ENCODE measurements around the gene DNAJC18. TPM values are rescaled to one million over a fixed set of nuclear protein-coding genes. Genes with fewer than 3 reads are reported as not detected.

Gene DNAJC18
- total and polyA plus RNA-seq, 2 donors (not counting 1 experiment from before 2014, with no cell fraction given), result 2.0 to 13.6 TPM

- Mint-ChIP-seq H3K27me3 (no peaks in the 10 kb centered on the region), H3K27ac (no peak overlapping the region), H3K4me3 (no peak overlapping the region), H3K4me1 (peaks cover 6% of the 10 kb centered on the region), H3K9me3 (ENCODE audit: insufficient read depth) (no peaks in the 10 kb centered on the region)
- no peaks in the 10 kb centered on the region for H3K9me3 ChIP-seq (ENCODE audit: control extremely low read depth in 1 of 3, control insufficient read depth in 2 of 3, insufficient read depth in 1 of 3, low read length in 2 of 3)
- H3K79me2 ChIP-seq (ENCODE audit: control insufficient read depth, insufficient read depth, low read length), result no peaks in the 10 kb centered on the region
- H3K9ac ChIP-seq (ENCODE audit: low read length), result no peak overlapping the region
- DNase-seq, result no peak
- ChIA-PET CTCF (no interaction called here), POLR2A (no interaction called here)
- no peak overlapping the region for H3K4me3 ChIP-seq (ENCODE audit: control extremely low read depth in 1 of 5, extremely low read depth in 1 of 5, insufficient read depth in 1 of 5, low read depth in 2 of 5, low read length in 4 of 5)
- no peak overlapping the region for H3K27ac ChIP-seq (ENCODE audit: low read length in 2 of 2)
- no peaks in the 10 kb centered on the region for H3K36me3 ChIP-seq (replicated peaks in 1 of 2; ENCODE audit: control extremely low read depth in 1 of 2, control insufficient read depth in 1 of 2, extremely low read depth in 1 of 2, insufficient read depth in 2 of 2, low read length in 1 of 2)
- no peak overlapping the region for H2AFZ ChIP-seq (ENCODE audit: insufficient read depth, low read depth, low read length, poor library complexity, severe bottlenecking)
- peaks cover 0 to 7% of the 10 kb centered on the region in 2 donors for H3K4me1 ChIP-seq (ENCODE audit: control insufficient read depth in 2 of 2, insufficient read depth in 2 of 2, low read length in 2 of 2)
- TF ChIP-seq CTCF (IDR thresholded peaks at IDR 0.05) (no peak), EZH2 (IDR thresholded peaks at IDR 0.05; ENCODE audit: borderline replicate concordance, insufficient read depth, low read depth, low read length, poor library complexity, severe bottlenecking) (no peak)
- ATAC-seq (ENCODE audit: low read depth), result no peak
- intact Hi-C loops (cut with micrococcal nuclease), result no loop called here
- 93% methylated on average over 2 of the region's 5 CpGs for WGBS (ENCODE audit: insufficient coverage)
- H3K27me3 ChIP-seq (replicated peaks in 1 of 4; ENCODE audit: control extremely low read depth in 1 of 4, control insufficient read depth in 3 of 4, insufficient read depth in 4 of 4, low read length in 3 of 4), result no peaks in the 10 kb centered on the region
- no peaks in the 10 kb centered on the region for H4K20me1 ChIP-seq (ENCODE audit: control insufficient read depth, insufficient read depth, low read length, poor library complexity, severe bottlenecking)
- H3K4me2 ChIP-seq (replicated peaks; ENCODE audit: low read depth, low read length, poor library complexity, severe bottlenecking), result no peak overlapping the region
Measured at GRCh38 chr5:139461698-139462097, 22.4 kb upstream of the DNAJC18 start.

- H3K27ac ChIP-seq (ENCODE audit: low read length in 2 of 2), result no peak overlapping the region
- no peaks in the 10 kb centered on the region for H3K36me3 ChIP-seq (replicated peaks in 1 of 2; ENCODE audit: control extremely low read depth in 1 of 2, control insufficient read depth in 1 of 2, extremely low read depth in 1 of 2, insufficient read depth in 2 of 2, low read length in 1 of 2)
- POLR2A ChIA-PET, result no interaction called here
- Mint-ChIP-seq H3K4me1 (peaks cover 6% of the 10 kb centered on the region), H3K4me3 (no peak overlapping the region), H3K9me3 (ENCODE audit: insufficient read depth) (no peaks in the 10 kb centered on the region), H3K27ac (no peak overlapping the region), H3K27me3 (no peaks in the 10 kb centered on the region)
- intact Hi-C loops (cut with micrococcal nuclease), result no loop called here
- ATAC-seq (ENCODE audit: low read depth), result no peak
- DNase-seq, result no peak
- no peaks in the 10 kb centered on the region for H4K20me1 ChIP-seq (ENCODE audit: control insufficient read depth, insufficient read depth, low read length, poor library complexity, severe bottlenecking)
- CTCF ChIA-PET, result no interaction called here
- H3K4me2 ChIP-seq (replicated peaks; ENCODE audit: low read depth, low read length, poor library complexity, severe bottlenecking), result no peak overlapping the region
- H3K79me2 ChIP-seq (ENCODE audit: control insufficient read depth, insufficient read depth, low read length), result no peaks in the 10 kb centered on the region
- H3K4me3 ChIP-seq (ENCODE audit: control extremely low read depth in 1 of 5, extremely low read depth in 1 of 5, insufficient read depth in 1 of 5, low read depth in 2 of 5, low read length in 4 of 5), result no peak overlapping the region
- no peak overlapping the region for H2AFZ ChIP-seq (ENCODE audit: insufficient read depth, low read depth, low read length, poor library complexity, severe bottlenecking)
- TF ChIP-seq CTCF (IDR thresholded peaks at IDR 0.05), result no peak
- TF ChIP-seq EZH2 (IDR thresholded peaks at IDR 0.05; ENCODE audit: borderline replicate concordance, insufficient read depth, low read depth, low read length, poor library complexity, severe bottlenecking), result no peak
- 86% methylated on average over 3 of the region's 7 CpGs for WGBS (ENCODE audit: insufficient coverage)
- H3K27me3 ChIP-seq (replicated peaks in 1 of 4; ENCODE audit: control extremely low read depth in 1 of 4, control insufficient read depth in 3 of 4, insufficient read depth in 4 of 4, low read length in 3 of 4), result no peaks in the 10 kb centered on the region
- no peaks in the 10 kb centered on the region for H3K9me3 ChIP-seq (ENCODE audit: control extremely low read depth in 1 of 3, control insufficient read depth in 2 of 3, insufficient read depth in 1 of 3, low read length in 2 of 3)
- H3K4me1 ChIP-seq (ENCODE audit: control insufficient read depth in 2 of 2, insufficient read depth in 2 of 2, low read length in 2 of 2), result peaks cover 0 to 7% of the 10 kb centered on the region in 2 donors
- H3K9ac ChIP-seq (ENCODE audit: low read length), result no peak overlapping the region
Measured at GRCh38 chr5:139461176-139461575, 21.9 kb upstream of the DNAJC18 start.

Measured in B cell (primary cell).